ENCODE results near the gene NFYA. TPM values are rescaled to one million over a fixed set of nuclear protein-coding genes. Genes with fewer than 3 reads are reported as not detected.

NFYA gene
- total and polyA plus RNA-seq, 9 donors = 7.6 to 33.3 (median 20.7) TPM

- DNase-seq = peak; percentile 83 to 93 (median 92)
- 1 to 3% (median 2%) methylated on average over 44 to 45 of the region's 45 CpGs for WGBS, 3 donors
- Histone ChIP-seq H3K27me3 (no peaks in the 10 kb centered on the region), H3K27ac (peak overlapping the region; percentile 63 to 85), H3K4me3 (peak overlapping the region; percentile 44), H3K4me1 (ENCODE audit: insufficient read depth) (peaks cover 4% of the 10 kb centered on the region), H3K36me3 (no peaks in the 10 kb centered on the region), H3K9me3 (no peaks in the 10 kb centered on the region)
- TF ChIP-seq CTCF (IDR thresholded peaks at IDR 0.05) (peak; percentile 98 to 99 (median 99)), EP300 (IDR thresholded peaks at IDR 0.05) (no peak)
- intact Hi-C loops (cut with DNase I) = loop anchor here in 3 of 4 donors (10.0 kb wide), 3 partner anchors 133 to 1043 kb away; partner anchors contain the start of gene LRFN2 (in 1 of the 3)
Measured at GRCh38 chr6:41027799-41028560, 44.8 kb upstream of the NFYA start.

GRCh38 chr6:41028561-41029412 is 44.0 kb upstream of the NFYA start:
- H3K36me3 ChIP-seq = no peaks in the 10 kb centered on the region
- intact Hi-C loops (cut with DNase I) = loop anchor here in 3 of 4 donors (10.0 kb wide), 3 partner anchors 134 to 1044 kb away; partner anchors contain the start of gene LRFN2 (in 1 of the 3)
- no peaks in the 10 kb centered on the region for H3K27me3 ChIP-seq
- peaks cover 4% of the 10 kb centered on the region for H3K4me1 ChIP-seq (ENCODE audit: insufficient read depth)
- H3K27ac ChIP-seq = peak overlapping the region; percentile 63 to 85
- no peak for DNase-seq
- TF ChIP-seq CTCF (IDR thresholded peaks at IDR 0.05) (no peak), EP300 (IDR thresholded peaks at IDR 0.05) (no peak), POLR2A (IDR thresholded peaks at IDR 0.05) (no peak)
- WGBS, 3 donors = 39 to 54% (median 50%) methylated on average over 13 of the region's 13 CpGs
- H3K4me3 ChIP-seq = peak overlapping the region; percentile 44
- H3K9me3 ChIP-seq = no peaks in the 10 kb centered on the region

- Histone ChIP-seq H3K27ac (no peak overlapping the region), H3K4me3 (no peak overlapping the region), H3K4me1 (ENCODE audit: insufficient read depth) (peaks cover 2% of the 10 kb centered on the region), H3K9me3 (no peaks in the 10 kb centered on the region), H3K27me3 (no peaks in the 10 kb centered on the region), H3K36me3 (no peaks in the 10 kb centered on the region)
- intact Hi-C loops (cut with DNase I) = loop anchor here in 1 of 4 donors (5.0 to 10.0 kb wide), 2 partner anchors 141 to 698 kb away; no protein-coding TSS in a partner anchor
- DNase-seq = no peak
- TF ChIP-seq POLR2A (IDR thresholded peaks at IDR 0.05) (no peak), EP300 (IDR thresholded peaks at IDR 0.05) (no peak), CTCF (IDR thresholded peaks at IDR 0.05) (no peak)
- WGBS, 3 donors = 94 to 96% (median 94%) methylated on average over 15 of the region's 15 CpGs
Measured at GRCh38 chr6:41032830-41033229, 39.9 kb upstream of the NFYA start.

- Histone ChIP-seq H3K9me3 (no peaks in the 10 kb centered on the region), H3K4me1 (ENCODE audit: insufficient read depth) (no peaks in the 10 kb centered on the region), H3K36me3 (no peaks in the 10 kb centered on the region), H3K4me3 (no peak overlapping the region), H3K27ac (no peak overlapping the region), H3K27me3 (no peaks in the 10 kb centered on the region)
- intact Hi-C loops (cut with DNase I) = loop anchor here in 1 of 4 donors (5.0 to 10.0 kb wide), 2 partner anchors 141 to 699 kb away; no protein-coding TSS in a partner anchor
- no peak for DNase-seq
- 91 to 92% (median 92%) methylated on average over 13 of the region's 13 CpGs for WGBS, 3 donors
- no peak for TF ChIP-seq CTCF (IDR thresholded peaks at IDR 0.05)
- no peak for TF ChIP-seq EP300 (IDR thresholded peaks at IDR 0.05)
- TF ChIP-seq POLR2A (IDR thresholded peaks at IDR 0.05) = no peak
Measured at GRCh38 chr6:41033776-41034175, 39.0 kb upstream of the NFYA start.

All from ovary (tissue), 9 donors.